DND-41 (cell line): ENCODE measurements around the gene CCDC142.

Experiments
- CTCF ChIP-seq: IDR thresholded peaks from 2 replicates; pipeline ENCODE4 v1.5.1; 2012; ENCODE audit warnings: borderline replicate concordance, low read length, moderate library complexity, mild to moderate bottlenecking; ENCODE audit not compliant: poor library complexity, severe bottlenecking; ENCODE audit errors: extremely low read depth
- EZH2 ChIP-seq: IDR thresholded peaks from 3 replicates; pipeline ENCODE4 v1.6.1; 2012; ENCODE audit warnings: borderline replicate concordance, low read depth, mild to moderate bottlenecking, moderate library complexity, low read length, inconsistent platforms; ENCODE audit not compliant: severe bottlenecking

GRCh38 chr2:74426181-74426758 is 56.5 kb downstream of the CCDC142 start:
- TF ChIP-seq CTCF (no peak), EZH2 (no peak)
